Lower lobe of right lung (tissue), 2 donors: ENCODE data around the gene CHKB. TPM values are rescaled to one million over a fixed set of nuclear protein-coding genes. Genes with fewer than 3 reads are reported as not detected.

ENCODE experiments used
- ATAC-seq, 2 donors: fragments of 200-7000 bp; cut with Tn5 transposase; one replicate each; pipeline ENCODE4 v1.9.1; 2020 to 2022; ENCODE audit warnings: mild to moderate bottlenecking in 2 of 2, moderate library complexity in 2 of 2
- DNase-seq: peaks from one replicate; pipeline ENCODE4 v3.0.0-alpha.2; 2020
- H3K27ac ChIP-seq: fragments of 200-600 bp; one replicate; pipeline ENCODE4 v1.8.0; 2022
- H3K27me3 ChIP-seq: fragments of 200-600 bp; one replicate; pipeline ENCODE4 v1.8.0; 2022; ENCODE audit warnings: low read depth
- H3K36me3 ChIP-seq: fragments of 200-600 bp; one replicate; pipeline ENCODE4 v1.8.0; 2022; ENCODE audit warnings: mild to moderate bottlenecking
- H3K4me1 ChIP-seq: fragments of 200-600 bp; one replicate; pipeline ENCODE4 v1.8.0; 2022
- H3K4me3 ChIP-seq: fragments of 200-600 bp; one replicate; pipeline ENCODE4 v1.8.0; 2022; ENCODE audit warnings: mild to moderate bottlenecking
- H3K9me3 ChIP-seq: fragments of 200-600 bp; one replicate; pipeline ENCODE4 v1.8.0; 2022
- intact Hi-C: fragments of 100-400 bp; cut with DNase I; formaldehyde crosslinking; loops from one replicate; pipeline ENCODE4 v1.11.0; 2022
- total RNA-seq: library from RNA; stranded (reverse); fragmentation: NEBNext Ultra II Directional; extraction: Animal tissue kit (Norgen Biotek cat#: 25700); gene quantifications from one replicate; pipeline ENCODE4 v1.2.1, GENCODE V29; 2021
- TF ChIP-seq, protein P1 (sequence below): fragments of 200-600 bp; IDR thresholded peaks from one replicate; pipeline ENCODE4 v1.8.0; 2022; ENCODE audit warnings: antibody characterized with exemption, mild to moderate bottlenecking
- donor health status: DM: no; HTN: yes; CAD: no; lungs with severe emphysema.

Gene CHKB
- total RNA-seq, 1 donor from 2014 or later, result 76.7 TPM

DNA sequence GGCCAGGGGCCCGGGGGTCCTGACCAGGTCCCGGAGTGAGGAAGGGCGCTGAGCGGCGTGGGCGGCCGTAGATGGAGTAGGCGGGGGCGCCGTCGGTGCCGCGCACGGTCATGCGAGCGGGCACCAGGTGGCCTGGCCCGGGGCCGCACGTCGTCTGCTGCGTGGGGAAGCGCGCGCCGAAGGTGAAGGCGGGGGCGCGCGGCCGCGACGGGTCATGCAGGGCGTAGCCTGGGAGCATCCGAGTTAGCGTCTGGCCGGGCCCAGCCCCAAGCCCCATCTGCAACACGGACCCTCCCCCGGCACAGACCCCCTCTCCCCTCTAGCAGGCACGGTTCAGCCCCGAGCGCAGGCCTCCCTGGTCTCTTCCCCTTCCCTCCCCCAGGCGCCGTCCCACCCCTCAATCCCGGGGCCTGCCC lies 51.1 kb downstream of the CHKB start:
- H3K9me3 ChIP-seq, result no peaks in the 10 kb centered on the region
- peak overlapping the region; percentile 79 for H3K4me3 ChIP-seq
- H3K27me3 ChIP-seq, result no peaks in the 10 kb centered on the region
- TF ChIP-seq, protein P1, sequence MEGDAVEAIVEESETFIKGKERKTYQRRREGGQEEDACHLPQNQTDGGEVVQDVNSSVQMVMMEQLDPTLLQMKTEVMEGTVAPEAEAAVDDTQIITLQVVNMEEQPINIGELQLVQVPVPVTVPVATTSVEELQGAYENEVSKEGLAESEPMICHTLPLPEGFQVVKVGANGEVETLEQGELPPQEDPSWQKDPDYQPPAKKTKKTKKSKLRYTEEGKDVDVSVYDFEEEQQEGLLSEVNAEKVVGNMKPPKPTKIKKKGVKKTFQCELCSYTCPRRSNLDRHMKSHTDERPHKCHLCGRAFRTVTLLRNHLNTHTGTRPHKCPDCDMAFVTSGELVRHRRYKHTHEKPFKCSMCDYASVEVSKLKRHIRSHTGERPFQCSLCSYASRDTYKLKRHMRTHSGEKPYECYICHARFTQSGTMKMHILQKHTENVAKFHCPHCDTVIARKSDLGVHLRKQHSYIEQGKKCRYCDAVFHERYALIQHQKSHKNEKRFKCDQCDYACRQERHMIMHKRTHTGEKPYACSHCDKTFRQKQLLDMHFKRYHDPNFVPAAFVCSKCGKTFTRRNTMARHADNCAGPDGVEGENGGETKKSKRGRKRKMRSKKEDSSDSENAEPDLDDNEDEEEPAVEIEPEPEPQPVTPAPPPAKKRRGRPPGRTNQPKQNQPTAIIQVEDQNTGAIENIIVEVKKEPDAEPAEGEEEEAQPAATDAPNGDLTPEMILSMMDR, result no peak
- intact Hi-C loops, result no loop called here
- DNase-seq (peak; percentile 91), ATAC-seq (peak; percentile 54 to 63)
- no peaks in the 10 kb centered on the region for H3K36me3 ChIP-seq
- peaks cover 53% of the 10 kb centered on the region for H3K4me1 ChIP-seq
- H3K27ac ChIP-seq, result peak overlapping the region; percentile 100

DNA sequence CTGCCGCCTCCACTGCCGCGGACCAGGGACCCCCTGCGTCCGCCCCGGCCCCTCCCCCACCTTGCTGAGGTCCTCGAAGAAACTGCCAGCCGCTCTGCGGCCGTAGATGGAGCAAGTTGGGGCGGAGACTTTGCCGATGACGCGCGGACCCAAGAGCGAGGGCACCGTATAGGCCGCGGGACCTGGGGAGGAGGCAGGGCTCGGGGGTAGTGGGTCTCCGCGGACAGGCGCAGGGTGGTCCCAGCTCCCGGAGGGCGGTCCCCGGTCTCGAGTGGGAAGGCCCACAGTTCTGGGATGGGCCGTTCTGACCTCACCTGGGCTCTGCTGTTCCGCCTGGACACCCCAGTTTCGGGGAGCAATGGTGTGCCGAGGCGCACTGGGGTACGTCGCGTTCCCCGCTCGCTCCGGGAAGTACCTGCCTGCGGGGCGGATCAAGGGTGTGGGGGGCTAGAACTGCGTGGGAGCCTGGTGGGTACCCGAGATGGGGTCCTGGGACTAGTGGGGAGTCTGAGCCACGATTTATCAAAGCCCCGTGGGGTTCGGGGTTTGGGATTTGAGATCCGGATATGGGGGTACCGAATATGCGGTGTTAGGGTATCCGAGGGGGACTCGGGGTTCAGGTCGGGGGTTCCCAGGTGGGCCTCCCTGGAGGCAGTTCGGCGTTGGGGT lies 51.6 kb downstream of the CHKB start:
- Histone ChIP-seq H3K4me3 (peak overlapping the region; percentile 79), H3K27ac (peak overlapping the region; percentile 100), H3K9me3 (no peaks in the 10 kb centered on the region), H3K4me1 (peaks cover 56% of the 10 kb centered on the region), H3K36me3 (no peaks in the 10 kb centered on the region), H3K27me3 (no peaks in the 10 kb centered on the region)
- ATAC-seq (peak; percentile 70 to 78), DNase-seq (peak; percentile 96)
- TF ChIP-seq, protein P1, result no peak
- intact Hi-C loops, result no loop called here

DNA sequence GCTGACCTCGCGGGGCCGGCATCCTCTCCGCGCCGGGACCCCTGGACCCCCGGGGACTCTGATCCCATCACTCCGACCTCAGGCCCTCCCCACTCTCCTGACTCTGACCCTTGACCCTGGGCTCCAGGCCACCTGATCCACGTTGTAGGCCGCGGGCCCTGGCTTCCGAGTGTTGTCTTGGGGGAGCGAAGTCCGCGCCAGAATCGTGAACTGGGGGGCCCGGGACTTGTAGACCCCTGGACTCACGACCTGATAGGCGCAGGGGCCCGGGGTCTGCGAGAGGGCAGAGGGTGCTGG lies 52.1 kb downstream of the CHKB start:
- H3K4me1 ChIP-seq, result peaks cover 56% of the 10 kb centered on the region
- TF ChIP-seq, protein P1, result no peak
- no peaks in the 10 kb centered on the region for H3K9me3 ChIP-seq
- peak in 1 of 2 donors; percentile 0 for ATAC-seq
- no peaks in the 10 kb centered on the region for H3K36me3 ChIP-seq
- intact Hi-C loops, result no loop called here
- H3K4me3 ChIP-seq, result peak overlapping the region; percentile 79
- no peak for DNase-seq
- H3K27me3 ChIP-seq, result no peaks in the 10 kb centered on the region
- peak overlapping the region; percentile 100 for H3K27ac ChIP-seq

DNA sequence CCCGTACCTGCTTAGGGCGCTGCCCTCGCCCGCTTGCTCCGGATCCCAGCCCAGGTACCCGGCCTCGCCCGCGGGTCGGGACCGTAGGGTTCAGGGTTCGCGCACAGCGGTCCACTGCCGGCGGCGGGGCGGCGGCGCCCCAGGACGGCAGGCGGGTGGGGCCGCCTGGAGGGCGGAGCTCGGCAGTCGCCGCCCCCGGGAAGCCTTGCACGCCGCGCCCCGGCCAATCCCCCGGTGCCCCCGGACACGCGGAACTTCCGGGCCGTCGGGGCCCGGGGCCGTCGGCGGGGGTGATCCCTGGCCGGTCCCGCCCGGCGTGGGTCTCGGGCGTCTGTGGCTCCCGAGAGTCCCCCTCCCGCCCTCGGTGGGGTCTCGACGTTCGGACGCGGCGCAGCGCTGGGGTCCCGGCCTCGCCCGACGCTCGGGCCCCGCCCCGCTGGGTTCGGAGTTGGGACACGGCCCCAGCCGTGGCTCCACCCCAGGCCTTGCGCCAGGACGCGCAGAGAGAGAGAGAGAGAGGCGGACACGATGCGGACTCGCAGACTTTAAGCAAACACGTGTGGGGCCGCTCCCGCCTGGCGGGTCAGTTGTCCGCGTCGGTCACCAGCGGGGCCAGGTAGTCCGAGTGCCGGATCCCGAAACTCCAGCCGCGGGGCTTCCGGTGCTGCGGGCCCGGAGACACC lies 52.6 kb downstream of the CHKB start, which contains the start of gene TYMP:
TSS of gene TYMP (minus strand) at position 116 of the 683 bp plus-strand sequence. CDS start 303 bp downstream, outside the sequence.
- Histone ChIP-seq H3K27ac (peak within 1 kb of the TSS; percentile 100), H3K27me3 (no peaks in the 10 kb centered on the region), H3K4me1 (peaks cover 56% of the 10 kb centered on the region), H3K4me3 (peak within 1 kb of the TSS; percentile 79), H3K9me3 (no peaks in the 10 kb centered on the region), H3K36me3 (no peaks in the 10 kb centered on the region)
- intact Hi-C loops, result no loop called here
- DNase-seq, result peak; percentile 94
- ATAC-seq, result peak; percentile 56 to 67
- TF ChIP-seq, protein P1, result no peak

DNA sequence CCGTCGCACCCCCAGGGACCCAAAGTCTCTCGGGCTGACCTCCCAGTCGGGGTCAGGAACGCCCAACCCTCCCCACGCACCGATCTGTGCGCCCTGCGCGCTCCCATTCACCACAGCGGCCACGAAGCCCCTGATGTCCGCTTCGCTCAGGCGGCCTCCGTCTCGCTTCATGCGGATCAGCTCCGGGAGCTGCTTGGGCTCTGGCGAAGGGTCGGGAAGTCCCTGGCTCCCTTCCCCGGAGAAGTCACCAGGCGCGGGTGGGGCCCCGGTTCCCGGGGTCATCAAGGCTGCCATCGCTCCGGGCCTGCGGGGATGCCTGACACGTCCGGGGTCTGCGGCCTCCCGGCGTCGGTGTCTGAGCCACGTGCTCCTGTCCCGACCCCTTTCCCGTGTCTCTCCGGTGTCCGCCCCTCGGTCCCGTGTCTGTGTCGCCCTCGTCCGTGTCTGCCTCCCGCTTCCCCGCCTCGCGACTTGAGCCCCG lies 53.2 kb downstream of the CHKB start:
- Histone ChIP-seq H3K9me3 (no peaks in the 10 kb centered on the region), H3K4me3 (peak overlapping the region; percentile 79)
- ATAC-seq, result no peak

More for the DNA sequence above, 53.2 kb downstream of the CHKB start:
- TF ChIP-seq, protein P1, result no peak
- H3K27ac ChIP-seq, result peak overlapping the region; percentile 100
- intact Hi-C loops, result no loop called here
- no peaks in the 10 kb centered on the region for H3K36me3 ChIP-seq
- no peaks in the 10 kb centered on the region for H3K27me3 ChIP-seq
- peak; percentile 65 for DNase-seq
- peaks cover 58% of the 10 kb centered on the region for H3K4me1 ChIP-seq

Other genes with a start within 250 kb of the CHKB start
- 52.5 TPM for gene PPP6R2, start 239.5 kb downstream of the CHKB start, total RNA-seq
- 59.0 TPM for gene SBF1, start 107.8 kb downstream of the CHKB start, total RNA-seq
- 1.5 TPM for gene ADM2, start 101.3 kb downstream of the CHKB start, total RNA-seq
- not detected for gene MIOX, start 96.0 kb downstream of the CHKB start, total RNA-seq
- 58.8 TPM for gene LMF2, start 75.1 kb downstream of the CHKB start, total RNA-seq
- gene NCAPH2, start 74.6 kb downstream of the CHKB start, total RNA-seq, result 46.1 TPM
- 4.9 TPM for gene SCO2, start 57.3 kb downstream of the CHKB start, total RNA-seq
- 151 TPM for gene TYMP, start 52.8 kb downstream of the CHKB start, total RNA-seq
- 0.77 TPM for gene KLHDC7B, start 37.0 kb downstream of the CHKB start, total RNA-seq
- not detected for gene SYCE3, start 19.9 kb downstream of the CHKB start, total RNA-seq
- 12.6 TPM for gene CPT1B, start 4.4 kb downstream of the CHKB start, total RNA-seq
- 1.7 TPM for gene MAPK8IP2, start 17.9 kb upstream of the CHKB start, total RNA-seq
- 53.5 TPM for gene ARSA, start 45.3 kb upstream of the CHKB start, total RNA-seq
- 50.6 TPM for gene SHANK3, start 90.0 kb upstream of the CHKB start, total RNA-seq
- 0.62 TPM for gene ACR, start 155.4 kb upstream of the CHKB start, total RNA-seq
- gene RABL2B, start 200.8 kb upstream of the CHKB start, total RNA-seq, result 46.3 TPM